ENCODE data around the gene ARFGEF3.
A peak's percentile ranks its signal among the peaks of the same experiment; 100 is the strongest.

ARFGEF3 gene

DNA sequence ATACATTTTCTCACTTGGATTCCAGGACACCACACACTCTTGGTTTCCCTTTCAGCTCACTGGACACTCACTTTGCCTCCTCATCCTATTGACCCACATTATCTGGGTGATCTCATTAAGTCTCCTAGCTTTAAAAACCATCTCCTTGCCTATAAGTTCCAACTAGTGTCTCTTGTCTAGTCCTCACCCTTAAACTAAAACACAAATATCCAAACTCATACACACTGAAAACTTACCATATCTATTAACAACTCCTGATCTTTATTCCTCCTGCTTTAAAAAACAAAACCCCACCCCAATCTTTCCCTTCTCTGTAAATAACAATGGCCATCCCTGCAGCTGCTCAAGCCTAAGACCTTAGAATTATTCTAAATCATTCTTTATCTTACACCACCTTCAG is 212.5 kb downstream of the ARFGEF3 start:
- no peaks in the 10 kb centered on the region for H3K9me3 ChIP-seq (ENCODE audit: control insufficient read depth, insufficient read depth, low read depth, low read length)
- ChIA-PET POLR2A (no interaction called here), CTCF (no interaction called here)
- TF ChIP-seq ZNF792 (tag by site-specific recombination; IDR thresholded peaks at IDR 0.05) (no peak), HOXA7 (CRISPR knock-in tag; IDR thresholded peaks at IDR 0.05; ENCODE audit: borderline replicate concordance) (no peak), ZNF157 (tag by site-specific recombination; IDR thresholded peaks at IDR 0.05) (no peak), ZNF404 (tag by site-specific recombination; IDR thresholded peaks at IDR 0.05) (no peak), ZNF133 (tag by site-specific recombination; IDR thresholded peaks at IDR 0.05) (no peak)
- no peaks in the 10 kb centered on the region for H3K36me3 ChIP-seq (ENCODE audit: control insufficient read depth in 2 of 2, insufficient read depth in 1 of 2, low read length in 2 of 2)
- H3K4me1 ChIP-seq (ENCODE audit: control insufficient read depth, insufficient read depth, low read length): peaks cover 6% of the 10 kb centered on the region
- no peak overlapping the region for H3K27ac ChIP-seq (ENCODE audit: extremely low read depth, low read depth, low read length)
- no peak overlapping the region for H3K4me3 ChIP-seq (ENCODE audit: low read depth, low read length)

- Histone ChIP-seq H3K9me3 (ENCODE audit: control insufficient read depth, insufficient read depth, low read depth, low read length) (no peaks in the 10 kb centered on the region), H3K4me1 (ENCODE audit: control insufficient read depth, insufficient read depth, low read length) (peaks cover 6% of the 10 kb centered on the region), H3K36me3 (ENCODE audit: control insufficient read depth in 2 of 2, insufficient read depth in 1 of 2, low read length in 2 of 2) (no peaks in the 10 kb centered on the region), H3K27ac (ENCODE audit: extremely low read depth, low read depth, low read length) (no peak overlapping the region), H3K4me3 (ENCODE audit: low read depth, low read length) (no peak overlapping the region)
- TF ChIP-seq, protein P1, sequence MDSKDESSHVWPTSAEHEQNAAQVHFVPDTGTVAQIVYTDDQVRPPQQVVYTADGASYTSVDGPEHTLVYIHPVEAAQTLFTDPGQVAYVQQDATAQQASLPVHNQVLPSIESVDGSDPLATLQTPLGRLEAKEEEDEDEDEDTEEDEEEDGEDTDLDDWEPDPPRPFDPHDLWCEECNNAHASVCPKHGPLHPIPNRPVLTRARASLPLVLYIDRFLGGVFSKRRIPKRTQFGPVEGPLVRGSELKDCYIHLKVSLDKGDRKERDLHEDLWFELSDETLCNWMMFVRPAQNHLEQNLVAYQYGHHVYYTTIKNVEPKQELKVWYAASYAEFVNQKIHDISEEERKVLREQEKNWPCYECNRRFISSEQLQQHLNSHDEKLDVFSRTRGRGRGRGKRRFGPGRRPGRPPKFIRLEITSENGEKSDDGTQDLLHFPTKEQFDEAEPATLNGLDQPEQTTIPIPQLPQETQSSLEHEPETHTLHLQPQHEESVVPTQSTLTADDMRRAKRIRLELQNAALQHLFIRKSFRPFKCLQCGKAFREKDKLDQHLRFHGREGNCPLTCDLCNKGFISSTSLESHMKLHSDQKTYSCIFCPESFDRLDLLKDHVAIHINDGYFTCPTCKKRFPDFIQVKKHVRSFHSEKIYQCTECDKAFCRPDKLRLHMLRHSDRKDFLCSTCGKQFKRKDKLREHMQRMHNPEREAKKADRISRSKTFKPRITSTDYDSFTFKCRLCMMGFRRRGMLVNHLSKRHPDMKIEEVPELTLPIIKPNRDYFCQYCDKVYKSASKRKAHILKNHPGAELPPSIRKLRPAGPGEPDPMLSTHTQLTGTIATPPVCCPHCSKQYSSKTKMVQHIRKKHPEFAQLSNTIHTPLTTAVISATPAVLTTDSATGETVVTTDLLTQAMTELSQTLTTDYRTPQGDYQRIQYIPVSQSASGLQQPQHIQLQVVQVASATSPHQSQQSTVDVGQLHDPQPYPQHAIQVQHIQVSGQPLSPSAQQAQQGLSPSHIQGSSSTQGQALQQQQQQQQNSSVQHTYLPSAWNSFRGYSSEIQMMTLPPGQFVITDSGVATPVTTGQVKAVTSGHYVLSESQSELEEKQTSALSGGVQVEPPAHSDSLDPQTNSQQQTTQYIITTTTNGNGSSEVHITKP (tag by site-specific recombination; IDR thresholded peaks at IDR 0.05): peak; percentile 49; the same call in 1 of the 2 replicates
- TF ChIP-seq ZNF830 (tag by site-specific recombination; IDR thresholded peaks at IDR 0.05; ENCODE audit: low read depth) (no peak), ZNF121 (tag by site-specific recombination; IDR thresholded peaks at IDR 0.05) (no peak), ZNF514 (tag by site-specific recombination; IDR thresholded peaks at IDR 0.05) (no peak), ZBTB48 (tag by site-specific recombination; IDR thresholded peaks at IDR 0.05) (no peak), PRDM1 (tag by site-specific recombination; IDR thresholded peaks at IDR 0.05) (peak; percentile 74), ZFP69B (tag by site-specific recombination; IDR thresholded peaks at IDR 0.05) (0 out of 2 replicates have a peak, but pooled peaks have one; percentile 21), ZNF629 (tag by site-specific recombination; IDR thresholded peaks at IDR 0.05) (no peak), PRDM6 (tag by site-specific recombination; IDR thresholded peaks at IDR 0.05) (no peak), ZNF24 (tag by site-specific recombination; IDR thresholded peaks at IDR 0.05) (no peak), HIC1 (tag by site-specific recombination; IDR thresholded peaks at IDR 0.05) (no peak), ZNF621 (tag by site-specific recombination; IDR thresholded peaks at IDR 0.05) (no peak)
- TF ChIP-seq, protein P2, sequence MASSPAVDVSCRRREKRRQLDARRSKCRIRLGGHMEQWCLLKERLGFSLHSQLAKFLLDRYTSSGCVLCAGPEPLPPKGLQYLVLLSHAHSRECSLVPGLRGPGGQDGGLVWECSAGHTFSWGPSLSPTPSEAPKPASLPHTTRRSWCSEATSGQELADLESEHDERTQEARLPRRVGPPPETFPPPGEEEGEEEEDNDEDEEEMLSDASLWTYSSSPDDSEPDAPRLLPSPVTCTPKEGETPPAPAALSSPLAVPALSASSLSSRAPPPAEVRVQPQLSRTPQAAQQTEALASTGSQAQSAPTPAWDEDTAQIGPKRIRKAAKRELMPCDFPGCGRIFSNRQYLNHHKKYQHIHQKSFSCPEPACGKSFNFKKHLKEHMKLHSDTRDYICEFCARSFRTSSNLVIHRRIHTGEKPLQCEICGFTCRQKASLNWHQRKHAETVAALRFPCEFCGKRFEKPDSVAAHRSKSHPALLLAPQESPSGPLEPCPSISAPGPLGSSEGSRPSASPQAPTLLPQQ (tag by site-specific recombination; IDR thresholded peaks at IDR 0.05): peak; percentile 66; the same call in 1 of the 2 replicates
- TF ChIP-seq, protein P3, sequence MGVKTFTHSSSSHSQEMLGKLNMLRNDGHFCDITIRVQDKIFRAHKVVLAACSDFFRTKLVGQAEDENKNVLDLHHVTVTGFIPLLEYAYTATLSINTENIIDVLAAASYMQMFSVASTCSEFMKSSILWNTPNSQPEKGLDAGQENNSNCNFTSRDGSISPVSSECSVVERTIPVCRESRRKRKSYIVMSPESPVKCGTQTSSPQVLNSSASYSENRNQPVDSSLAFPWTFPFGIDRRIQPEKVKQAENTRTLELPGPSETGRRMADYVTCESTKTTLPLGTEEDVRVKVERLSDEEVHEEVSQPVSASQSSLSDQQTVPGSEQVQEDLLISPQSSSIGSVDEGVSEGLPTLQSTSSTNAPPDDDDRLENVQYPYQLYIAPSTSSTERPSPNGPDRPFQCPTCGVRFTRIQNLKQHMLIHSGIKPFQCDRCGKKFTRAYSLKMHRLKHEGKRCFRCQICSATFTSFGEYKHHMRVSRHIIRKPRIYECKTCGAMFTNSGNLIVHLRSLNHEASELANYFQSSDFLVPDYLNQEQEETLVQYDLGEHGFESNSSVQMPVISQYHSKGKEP (tag by site-specific recombination; IDR thresholded peaks at IDR 0.05): no peak
- ChIA-PET POLR2A (no interaction called here), CTCF (interaction anchor here (1.3 kb wide), 1 partner anchor 11 kb away, joined by 4 read pairs; no protein-coding TSS in a partner anchor)
Measured at GRCh38 chr6:138374815-138375214, 213.1 kb downstream of the ARFGEF3 start.
